Heart right ventricle (tissue), 16 donors: ENCODE data around the gene MAD1L1. TPM values are rescaled to one million over a fixed set of nuclear protein-coding genes. Genes with fewer than 3 reads are reported as not detected.

Source experiments
- ATAC-seq, 8 donors: fragments of 200-7000 bp; cut with Tn5 transposase; one replicate each; pipeline ENCODE4 v1.9.1; 2020; ENCODE audit warnings: mild to moderate bottlenecking in 8 of 8, moderate library complexity in 8 of 8, moderate number of reproducible peaks in 1 of 8
- DNase-seq, 2 donors: peaks; one replicate each; pipeline ENCODE4 v3.0.0-alpha.2; 2020
- H3K27ac ChIP-seq, 10 donors: fragments of 200-600 bp; sonication (generic) in 2 of 10; one replicate each; pipeline versions ENCODE4 v1.5.0 to v1.8.0; 2020 to 2022; ENCODE audit warnings: mild to moderate bottlenecking in 3 of 10
- H3K27me3 ChIP-seq, 7 donors: fragments of 200-600 bp; one replicate each; pipeline ENCODE4 v1.8.0; 2021 to 2022; ENCODE audit warnings: mild to moderate bottlenecking in 2 of 7
- H3K36me3 ChIP-seq, 9 donors: fragments of 200-600 bp; sonication (generic) in 1 of 9; one replicate each; pipeline versions ENCODE4 v1.5.0 to v1.8.0; 2020 to 2022; ENCODE audit warnings: mild to moderate bottlenecking in 2 of 9
- H3K4me1 ChIP-seq, 9 donors: fragments of 200-600 bp; sonication (generic) in 1 of 9; one replicate each; pipeline versions ENCODE4 v1.5.0 to v1.8.0; 2020 to 2022; ENCODE audit warnings: mild to moderate bottlenecking in 4 of 9
- H3K4me3 ChIP-seq, 10 donors: fragments of 200-600 bp; sonication (generic) in 2 of 10; one replicate each; pipeline versions ENCODE4 v1.5.0 to v1.8.0; 2020 to 2022; ENCODE audit warnings: mild to moderate bottlenecking in 7 of 10, moderate library complexity in 2 of 10
- H3K9me3 ChIP-seq, 11 donors: fragments of 200-600 bp in 10 of 11; sonication (generic) in 2 of 11; one replicate each; pipeline versions ENCODE4 v1.5.0 to v1.8.0; 2013 to 2022; ENCODE audit warnings: mild to moderate bottlenecking in 2 of 11, control low read depth in 1 of 11, moderate library complexity in 1 of 11
- CTCF ChIP-seq, 9 donors: fragments of 200-600 bp; sonication (generic) in 2 of 9; IDR thresholded peaks; one replicate each; pipeline versions ENCODE4 v1.5.0 to v1.8.0; 2021 to 2022; ENCODE audit warnings: antibody characterized with exemption in 9 of 9, mild to moderate bottlenecking in 5 of 9, moderate library complexity in 1 of 9
- WGBS, 2 donors: extraction: QIAGEN DNeasy Blood & Tissue Kit; methylation state at CpG; one replicate each; pipeline ENCODE4 v1.1.7; 2013; ENCODE audit warnings: inconsistent platforms in 1 of 2; 5-methylcytosine and 5-hydroxymethylcytosine counted together
- intact Hi-C, 10 donors: fragments of 100-400 bp; cut with DNase I; formaldehyde crosslinking; loops; one replicate each; pipeline versions ENCODE4 v1.11.1 to v1.14.2; 2022
- polyA plus RNA-seq, 2 donors: library from polyadenylated mRNA; stranded (reverse); fragments of 200-250 nt; gene quantifications; one replicate each; pipeline ENCODE4 v1.2.3, GENCODE V29; 2013
- total RNA-seq, 10 donors: library from RNA; stranded (reverse); fragmentation: NEBNext Ultra II Directional in 3 of 10; extraction: Animal tissue kit (Norgen Biotek cat#: 25700) in 3 of 10; gene quantifications; one replicate each; pipeline versions ENCODE4 v1.2.1 to v1.2.4, GENCODE V29; 2021 to 2023
- donor health status: Arrhythmogenic right ventricular cardiomyopathy.
- donor health status: ischemic (EF 13 %, LVEDD 7.1; RV severe dilation, severe dysfunction).
- donor health status: healthy with polysubstance abuse.
- donor health status: DM: no; HTN: yes; CAD: no.
- donor health status: DM: no; HTN: no; CAD: no.
- donor health status: ischemic (EF 25% LVEDD 6.9; RV normal size, moderate dysfunction).
- donor health status: ischemic (EF 25% LVEDD 5.7; RV mildly dilated, moderate dysfunction).
- donor health status: healthy.
- donor health status: DM: yes; HTN: yes; CAD: no.
- donor health status: Ischemic cardiomyopathy.
- donor health status: ischemic (EF 35%, LVEDD 5.7; RV mildly dilated, moderate dysfunction).
- donor health status: nonischemic (EF 11% LVEDD 7.7; RV severe dilation, severe dysfunction).
- donor health status: DM: yes; HTN: yes; CAD: no.
- donor health status: PGD.
- donor health status: ischemic (EF 29% LVEDD 5.4; RV normal size, mild dysfunction).
- donor health status: nonischemic (EF 23%, LVEDD 6.1; RV moderate dilation, normal function).

The MAD1L1 gene
- total and polyA plus RNA-seq, 12 donors, result 13.8 to 46.8 (median 20.2) TPM

GRCh38 chr7:2072042-2072441 lies 160.7 kb downstream of the MAD1L1 start:
- H3K36me3 ChIP-seq, result peaks cover 0 to 23% (median 7%) of the 10 kb centered on the region in 9 donors
- H3K4me1 ChIP-seq, result no peaks in the 10 kb centered on the region
- H3K27ac ChIP-seq, result no peak overlapping the region
- WGBS, 2 donors, result 96% methylated on average over 12 of the region's 12 CpGs
- intact Hi-C loops, result no loop called here
- no peak for DNase-seq
- no peak for ATAC-seq
- H3K9me3 ChIP-seq, result no peaks in the 10 kb centered on the region
- no peak for TF ChIP-seq CTCF (IDR thresholded peaks at IDR 0.05)
- no peaks in the 10 kb centered on the region for H3K27me3 ChIP-seq
- H3K4me3 ChIP-seq, result no peak overlapping the region

- no peaks in the 10 kb centered on the region for H3K9me3 ChIP-seq
- H3K36me3 ChIP-seq, result peaks cover 0 to 25% (median 7%) of the 10 kb centered on the region in 9 donors
- H3K27me3 ChIP-seq, result no peaks in the 10 kb centered on the region
- H3K4me3 ChIP-seq, result no peak overlapping the region
- ATAC-seq (no peak), DNase-seq (no peak)
- H3K27ac ChIP-seq, result no peak overlapping the region
- WGBS, 2 donors, result 96 to 97% methylated on average over 25 of the region's 25 CpGs
- TF ChIP-seq CTCF (IDR thresholded peaks at IDR 0.05), result no peak
- intact Hi-C loops, result no loop called here
- peaks cover 0 to 1% (median 0%) of the 10 kb centered on the region in 9 donors for H3K4me1 ChIP-seq
Measured at GRCh38 chr7:2071133-2071832, 161.5 kb downstream of the MAD1L1 start.

- H3K36me3 ChIP-seq, result peaks cover 0 to 25% (median 7%) of the 10 kb centered on the region in 9 donors
- H3K27me3 ChIP-seq, result no peaks in the 10 kb centered on the region
- ATAC-seq (no peak), DNase-seq (no peak)
- no peaks in the 10 kb centered on the region for H3K9me3 ChIP-seq
- intact Hi-C loops, result no loop called here
- H3K4me1 ChIP-seq, result peaks cover 0 to 6% (median 0%) of the 10 kb centered on the region in 9 donors
- no peak overlapping the region for H3K27ac ChIP-seq
- no peak for TF ChIP-seq CTCF (IDR thresholded peaks at IDR 0.05)
- WGBS, 2 donors, result 88 to 89% methylated on average over 20 of the region's 20 CpGs
- H3K4me3 ChIP-seq, result no peak overlapping the region
Measured at GRCh38 chr7:2070151-2070763, 162.5 kb downstream of the MAD1L1 start.

GRCh38 chr7:2069472-2069860 lies 163.3 kb downstream of the MAD1L1 start:
- DNase-seq (no peak), ATAC-seq (no peak)
- intact Hi-C loops, result no loop called here
- Histone ChIP-seq H3K4me1 (peaks cover 0 to 12% (median 0%) of the 10 kb centered on the region in 9 donors), H3K27me3 (no peaks in the 10 kb centered on the region), H3K36me3 (peaks cover 0 to 25% (median 7%) of the 10 kb centered on the region in 9 donors), H3K9me3 (no peaks in the 10 kb centered on the region), H3K4me3 (no peak overlapping the region), H3K27ac (no peak overlapping the region)
- no peak for TF ChIP-seq CTCF (IDR thresholded peaks at IDR 0.05)
- WGBS, 2 donors, result 73 to 85% methylated on average over 17 of the region's 17 CpGs
